Naive thymus-derived CD8-positive, alpha-beta T cell (primary cell): ENCODE results near the gene PRELID2. TPM values are rescaled to one million over a fixed set of nuclear protein-coding genes. Genes with fewer than 3 reads are reported as not detected.
"Not testable (repeated sequence)": the region's sequence is repeated elsewhere in the genome, so short reads cannot be mapped to it uniquely, and the experiment has no call there.

Experiments
- ATAC-seq, 2 donors: fragments of 150-1000 bp; cut with Tn5 transposase in 1 of 2; sonication (Bioruptor Pico), chemical (Tn5 transposase) in 1 of 2; 1 replicate in 1 of 2; 2 replicates in 1 of 2; pipeline ENCODE4 v1.10.0; 2021; ENCODE audit warnings: mild to moderate bottlenecking in 2 of 2, moderate library complexity in 2 of 2
- POLR2A ChIA-PET: fragments of 350-600 bp; sonication (Branson Sonifier 250); formaldehyde crosslinking; loops from one replicate; lab custom pipeline; 2021; ENCODE audit warnings: antibody characterized with exemption; lab: Charles Lee
- DNase-seq, 10 donors: peaks; one replicate each; pipeline versions ENCODE4 v3.0.0 to v3.0.0-alpha.2; 2020 to 2022
- H3K27ac Mint-ChIP-seq, 10 donors: one replicate each; pipeline ENCODE4 v1.8.0; 2020 to 2022; ENCODE audit warnings: mild to moderate bottlenecking in 10 of 10, mixed read lengths in 10 of 10, moderate library complexity in 4 of 10, inconsistent platforms in 1 of 10
- H3K27me3 Mint-ChIP-seq, 5 donors: one replicate each; pipeline ENCODE4 v1.8.0; 2021 to 2022; ENCODE audit warnings: mixed read lengths in 5 of 5
- H3K36me3 Mint-ChIP-seq, 3 donors: one replicate each; pipeline ENCODE4 v1.8.0; 2020 to 2022; ENCODE audit warnings: mixed read lengths in 3 of 3, mild to moderate bottlenecking in 2 of 3, inconsistent platforms in 1 of 3
- H3K4me1 Mint-ChIP-seq, 4 donors: one replicate each; pipeline ENCODE4 v1.8.0; 2021 to 2022; ENCODE audit warnings: mixed read lengths in 4 of 4
- H3K4me3 Mint-ChIP-seq, 10 donors: one replicate each; pipeline ENCODE4 v1.8.0; 2020 to 2022; ENCODE audit warnings: mild to moderate bottlenecking in 10 of 10, mixed read lengths in 10 of 10, moderate library complexity in 6 of 10, inconsistent platforms in 1 of 10
- H3K9me3 Mint-ChIP-seq, 9 donors: one replicate each; pipeline ENCODE4 v1.8.0; 2020 to 2022; ENCODE audit warnings: mixed read lengths in 9 of 9, mild to moderate bottlenecking in 3 of 9, inconsistent platforms in 1 of 9, moderate library complexity in 1 of 9
- polyA plus RNA-seq, 3 donors: library from polyadenylated mRNA; unstranded; fragments of 300-500 nt; fragmentation: Illumina TruSeq; gene quantifications; one replicate each; pipeline ENCODE4 v1.2.3, GENCODE V29; 2021
- total RNA-seq, 8 experiments: library from RNA in 2 of 8; stranded (reverse) in 2 of 8; gene quantifications; one replicate each; pipeline ENCODE4 v1.2.3 and lab custom pipeline; 2021 to 2026

Gene PRELID2
- total and polyA plus RNA-seq, 5 experiments from 2014 or later = 0.38 TPM; not detected in 4

DNA sequence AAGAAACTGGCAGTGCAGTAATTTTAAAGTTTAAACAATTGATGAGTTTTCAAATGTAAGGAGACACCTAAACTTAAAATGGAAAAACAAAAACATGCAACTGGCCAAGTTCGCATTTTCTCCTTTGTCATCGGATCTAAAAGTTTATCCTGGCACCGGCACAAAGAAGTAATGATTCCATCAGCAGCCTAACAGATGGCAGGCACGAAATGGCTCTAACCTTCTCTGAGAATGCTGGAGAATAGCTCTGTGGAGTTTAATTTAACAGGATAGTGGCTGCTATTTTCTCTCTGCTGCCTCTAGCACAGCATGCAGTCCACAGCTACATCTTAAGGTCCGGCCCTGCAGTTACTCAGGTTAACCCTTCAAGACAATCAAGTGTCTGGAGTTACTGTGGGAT, 82.2 kb downstream of the PRELID2 start:
- POLR2A ChIA-PET = no interaction called here
- no peaks in the 10 kb centered on the region for H3K4me1 Mint-ChIP-seq
- H3K27ac Mint-ChIP-seq = no peak overlapping the region
- DNase-seq (no peak), ATAC-seq (no peak)
- no peaks in the 10 kb centered on the region for H3K27me3 Mint-ChIP-seq
- H3K4me3 Mint-ChIP-seq = no peak overlapping the region
- H3K36me3 Mint-ChIP-seq = no peaks in the 10 kb centered on the region
- H3K9me3 Mint-ChIP-seq = peaks cover 0 to 19% (median 7%) of the 10 kb centered on the region in 9 donors

GRCh38 chr5:145752534-145752933, 82.6 kb downstream of the PRELID2 start:
- ATAC-seq (no peak), DNase-seq (no peak)
- peaks cover 0 to 22% (median 8%) of the 10 kb centered on the region in 9 donors for H3K9me3 Mint-ChIP-seq
- no peaks in the 10 kb centered on the region for H3K27me3 Mint-ChIP-seq
- POLR2A ChIA-PET = no interaction called here
- no peaks in the 10 kb centered on the region for H3K36me3 Mint-ChIP-seq
- H3K4me1 Mint-ChIP-seq = no peaks in the 10 kb centered on the region
- no peak overlapping the region for H3K27ac Mint-ChIP-seq
- no peak overlapping the region for H3K4me3 Mint-ChIP-seq

GRCh38 chr5:145750199-145750598, 84.9 kb downstream of the PRELID2 start:
- H3K9me3 Mint-ChIP-seq = peaks cover 0 to 22% (median 8%) of the 10 kb centered on the region in 9 donors
- H3K4me1 Mint-ChIP-seq = no peaks in the 10 kb centered on the region
- no peak for ATAC-seq
- no peaks in the 10 kb centered on the region for H3K36me3 Mint-ChIP-seq
- H3K27ac Mint-ChIP-seq = no peak overlapping the region
- H3K27me3 Mint-ChIP-seq = no peaks in the 10 kb centered on the region
- H3K4me3 Mint-ChIP-seq = no peak overlapping the region
- DNase-seq = no peak
- POLR2A ChIA-PET = no interaction called here

DNA sequence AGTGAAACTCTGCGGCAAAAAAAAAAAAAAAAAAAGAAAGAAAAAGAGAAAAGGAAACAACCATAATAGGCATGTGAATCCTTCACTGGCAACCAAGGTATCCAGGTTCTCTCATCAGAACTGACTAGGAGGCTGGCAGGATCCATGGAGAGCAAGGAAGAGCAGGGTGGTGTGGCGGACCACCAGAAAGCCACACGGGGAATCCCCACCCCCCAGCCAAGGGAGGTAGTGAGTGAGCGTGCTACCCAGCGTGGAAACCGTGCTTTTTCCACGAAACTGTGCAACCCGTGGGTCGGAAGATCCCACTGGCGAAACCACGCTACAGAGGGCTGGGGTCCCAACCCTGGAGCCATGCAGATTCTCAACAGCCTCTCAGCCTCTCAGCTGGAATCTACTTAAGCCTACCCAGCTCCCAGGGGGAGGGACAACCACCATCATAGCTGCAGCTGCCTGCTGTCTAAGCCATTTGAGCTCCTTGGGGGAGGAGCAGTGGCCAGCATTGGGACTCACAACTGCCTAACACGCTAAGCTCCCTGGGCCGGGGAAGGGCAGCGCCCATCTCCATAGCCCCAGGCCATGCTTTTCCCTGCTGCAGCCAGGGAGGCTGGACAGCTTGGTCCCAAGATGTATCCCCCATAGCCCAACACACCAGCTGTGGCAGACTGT, 91.6 kb downstream of the PRELID2 start:
- Mint-ChIP-seq H3K4me1 (no peaks in the 10 kb centered on the region), H3K36me3 (peaks cover 0 to 3% (median 0%) of the 10 kb centered on the region in 3 donors), H3K9me3 (peaks cover under 1 to 19% (median 5%) of the 10 kb centered on the region in 9 donors), H3K27me3 (no peaks in the 10 kb centered on the region), H3K4me3 (no peak overlapping the region), H3K27ac (no peak overlapping the region)
- POLR2A ChIA-PET = no interaction called here
- ATAC-seq = peak in 1 of 2 donors; percentile 47
- peak in 2 of 10 donors; percentile 36 to 39 for DNase-seq

GRCh38 chr5:145739843-145740242, 95.3 kb downstream of the PRELID2 start:
- Mint-ChIP-seq H3K36me3 (peaks cover 0 to 6% (median 0%) of the 10 kb centered on the region in 3 donors), H3K27me3 (no peaks in the 10 kb centered on the region), H3K27ac (no peak overlapping the region), H3K9me3 (peaks cover 0 to 19% (median 9%) of the 10 kb centered on the region in 9 donors), H3K4me1 (no peaks in the 10 kb centered on the region), H3K4me3 (no peak overlapping the region)
- DNase-seq (no peak), ATAC-seq (no peak)
- POLR2A ChIA-PET = no interaction called here

DNA sequence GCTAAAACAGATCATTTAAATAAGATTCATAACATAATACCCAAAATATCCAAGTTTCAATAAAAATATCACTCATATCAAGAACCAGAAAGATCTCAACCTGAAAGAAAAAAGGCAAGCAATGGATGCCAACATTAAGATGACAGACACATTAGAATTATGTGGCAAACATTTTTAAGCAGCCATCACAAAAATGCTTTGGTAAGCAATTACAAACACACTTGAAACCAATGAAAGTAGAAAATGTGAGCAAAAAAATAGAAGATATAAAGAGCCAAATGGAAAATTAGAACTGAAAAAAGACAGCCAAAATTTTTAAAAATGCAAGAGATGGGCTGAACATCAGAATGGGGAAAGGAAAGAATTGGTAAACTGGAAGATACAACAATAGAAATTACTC, 96.9 kb downstream of the PRELID2 start:
- no peak for ATAC-seq
- no peak overlapping the region for H3K4me3 Mint-ChIP-seq
- no peak overlapping the region for H3K27ac Mint-ChIP-seq
- peaks cover 0 to 19% (median 9%) of the 10 kb centered on the region in 9 donors for H3K9me3 Mint-ChIP-seq
- no peaks in the 10 kb centered on the region for H3K4me1 Mint-ChIP-seq
- peaks cover 0 to 6% (median 0%) of the 10 kb centered on the region in 3 donors for H3K36me3 Mint-ChIP-seq
- H3K27me3 Mint-ChIP-seq = no peaks in the 10 kb centered on the region
- no peak for DNase-seq
- POLR2A ChIA-PET = no interaction called here

DNA sequence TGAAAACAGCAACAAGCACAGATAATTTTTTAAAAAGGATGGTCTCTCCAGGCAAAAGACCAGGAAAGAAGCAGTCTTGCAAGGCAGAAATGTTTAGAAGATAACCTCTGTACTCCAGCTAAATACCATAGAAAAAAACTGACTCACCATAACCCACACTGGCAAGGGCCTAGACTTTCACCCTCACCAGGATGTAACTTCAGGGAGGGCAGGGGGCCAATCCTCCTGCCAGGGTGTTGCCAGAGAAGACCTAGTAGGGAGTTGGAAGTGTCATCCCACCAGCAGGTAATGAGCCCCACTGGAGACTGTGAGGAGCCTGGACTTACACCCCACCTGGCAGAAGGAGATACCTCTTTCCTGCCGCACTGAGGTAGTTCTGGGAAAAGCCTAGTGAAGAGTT, 97.6 kb downstream of the PRELID2 start:
- peak overlapping the region in 1 of 10 donors; percentile 10 for H3K4me3 Mint-ChIP-seq
- H3K27ac Mint-ChIP-seq = no peak overlapping the region
- peaks cover 0 to 16% (median 8%) of the 10 kb centered on the region in 9 donors for H3K9me3 Mint-ChIP-seq
- no peaks in the 10 kb centered on the region for H3K27me3 Mint-ChIP-seq
- no peaks in the 10 kb centered on the region for H3K4me1 Mint-ChIP-seq
- H3K36me3 Mint-ChIP-seq = peaks cover 0 to 6% (median 0%) of the 10 kb centered on the region in 3 donors
- DNase-seq = no peak
- POLR2A ChIA-PET = no interaction called here
- no peak for ATAC-seq

GRCh38 chr5:145729956-145730355, 105.2 kb downstream of the PRELID2 start:
- not testable (repeated sequence) for H3K4me1 Mint-ChIP-seq, H3K36me3 Mint-ChIP-seq, H3K27me3 Mint-ChIP-seq

GRCh38 chr5:145723516-145723915, 111.6 kb downstream of the PRELID2 start:
- H3K9me3 Mint-ChIP-seq = peaks cover 0 to 38% (median 19%) of the 10 kb centered on the region in 9 donors
- peaks cover 0 to 4% (median 0%) of the 10 kb centered on the region in 3 donors for H3K36me3 Mint-ChIP-seq
- POLR2A ChIA-PET = no interaction called here
- H3K27me3 Mint-ChIP-seq = peaks cover 0 to 2% (median 0%) of the 10 kb centered on the region in 5 donors
- ATAC-seq (no peak), DNase-seq (no peak)
- H3K27ac Mint-ChIP-seq = no peak overlapping the region
- H3K4me3 Mint-ChIP-seq = no peak overlapping the region
- no peaks in the 10 kb centered on the region for H3K4me1 Mint-ChIP-seq

More at GRCh38 chr5:145729956-145730355, 105.2 kb downstream of the PRELID2 start:
- H3K27ac Mint-ChIP-seq, DNase-seq, H3K4me3 Mint-ChIP-seq, ATAC-seq, POLR2A ChIA-PET: not testable (repeated sequence)
- H3K9me3 Mint-ChIP-seq = peaks cover 0 to 59% (median 39%) of the 10 kb centered on the region in 9 donors

GRCh38 chr5:145718956-145719355, 116.2 kb downstream of the PRELID2 start:
- H3K36me3 Mint-ChIP-seq = no peaks in the 10 kb centered on the region
- POLR2A ChIA-PET = no interaction called here

GRCh38 chr5:145715412-145715811, 119.7 kb downstream of the PRELID2 start:
- no peak overlapping the region for H3K27ac Mint-ChIP-seq
- H3K9me3 Mint-ChIP-seq = peaks cover 0 to 9% (median 0%) of the 10 kb centered on the region in 9 donors
- DNase-seq (no peak), ATAC-seq (no peak)
- peaks cover 0 to 7% (median 4%) of the 10 kb centered on the region in 5 donors for H3K27me3 Mint-ChIP-seq
- no peaks in the 10 kb centered on the region for H3K36me3 Mint-ChIP-seq
- POLR2A ChIA-PET = no interaction called here
- H3K4me1 Mint-ChIP-seq = no peaks in the 10 kb centered on the region
- no peak overlapping the region for H3K4me3 Mint-ChIP-seq

More at GRCh38 chr5:145718956-145719355, 116.2 kb downstream of the PRELID2 start:
- Mint-ChIP-seq H3K27ac (no peak overlapping the region), H3K4me1 (no peaks in the 10 kb centered on the region), H3K4me3 (no peak overlapping the region), H3K9me3 (peaks cover 0 to 9% (median 0%) of the 10 kb centered on the region in 9 donors), H3K27me3 (peaks cover 0 to 7% (median 4%) of the 10 kb centered on the region in 5 donors)
- no peak for ATAC-seq
- no peak for DNase-seq

DNA sequence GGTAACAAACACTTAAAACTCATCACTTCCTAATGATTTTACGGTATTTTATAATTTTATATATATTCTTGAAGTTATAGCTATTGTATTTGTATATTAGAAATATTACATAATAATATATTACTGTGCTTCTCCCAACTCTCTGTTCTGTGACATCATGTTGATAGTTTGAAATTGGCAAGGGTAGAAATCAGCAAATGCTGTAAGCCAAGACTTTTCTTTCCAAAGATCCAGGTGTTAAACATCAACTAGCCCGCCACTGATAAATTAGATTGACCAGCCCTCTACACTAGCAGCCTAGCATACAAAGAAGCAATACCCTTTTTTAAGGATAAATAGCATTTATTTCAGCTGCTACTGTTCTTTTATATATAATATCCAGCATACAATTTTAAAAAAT, 122.9 kb downstream of the PRELID2 start:
- ATAC-seq = no peak
- no peaks in the 10 kb centered on the region for H3K4me1 Mint-ChIP-seq
- H3K9me3 Mint-ChIP-seq = no peaks in the 10 kb centered on the region
- no peak for DNase-seq
- H3K27ac Mint-ChIP-seq = no peak overlapping the region
- H3K4me3 Mint-ChIP-seq = no peak overlapping the region
- H3K27me3 Mint-ChIP-seq = peaks cover 0 to 7% (median 4%) of the 10 kb centered on the region in 5 donors
- POLR2A ChIA-PET = no interaction called here
- H3K36me3 Mint-ChIP-seq = no peaks in the 10 kb centered on the region

DNA sequence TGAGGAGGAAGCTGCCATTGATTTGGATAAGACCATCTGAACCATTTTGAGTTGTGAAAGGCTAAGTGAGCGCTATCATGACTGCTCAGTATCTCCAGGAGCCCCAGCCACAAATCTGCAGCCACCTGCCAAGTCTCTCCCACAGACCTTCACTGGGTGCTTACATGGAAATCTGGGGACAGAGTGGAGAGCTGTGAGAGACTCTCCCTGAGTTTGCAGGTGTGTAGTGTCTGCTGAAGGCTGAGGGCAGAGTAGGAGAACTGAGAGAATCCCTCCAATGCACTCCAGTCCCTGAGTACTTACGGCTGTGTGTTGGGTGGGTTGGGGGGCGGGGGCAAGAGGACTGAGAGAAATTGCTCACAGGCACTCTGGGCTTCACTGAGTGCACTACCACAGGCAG, 123.7 kb downstream of the PRELID2 start:
- no peaks in the 10 kb centered on the region for H3K36me3 Mint-ChIP-seq
- peaks cover 0 to 7% (median 4%) of the 10 kb centered on the region in 5 donors for H3K27me3 Mint-ChIP-seq
- no peak overlapping the region for H3K27ac Mint-ChIP-seq
- H3K9me3 Mint-ChIP-seq = no peaks in the 10 kb centered on the region
- DNase-seq (no peak), ATAC-seq (no peak)
- H3K4me3 Mint-ChIP-seq = no peak overlapping the region
- POLR2A ChIA-PET = no interaction called here
- H3K4me1 Mint-ChIP-seq = no peaks in the 10 kb centered on the region
